Coronary artery (tissue), 2 donors: ENCODE results near the gene C3orf22.

Experiments used
- DNase-seq: peaks from one replicate; pipeline ENCODE4 v3.0.0-alpha.2; 2017; ENCODE audit warnings: low spot score
- H3K27ac ChIP-seq, 2 donors: fragments of 200-600 bp; sonication (generic); one replicate each; pipeline ENCODE4 v1.5.1; 2016 to 2019
- H3K4me3 ChIP-seq: fragments of 200-600 bp; sonication (generic); 2 replicates; pipeline ENCODE4 v1.5.1; 2016; ENCODE audit warnings: mild to moderate bottlenecking, moderate library complexity
- CTCF ChIP-seq: fragments of 200-600 bp; sonication (generic); IDR thresholded peaks from one replicate; pipeline ENCODE4 v1.5.1; 2019; ENCODE audit warnings: antibody characterized with exemption

The C3orf22 gene

GRCh38 chr3:126546549-126547239 is 12.0 kb downstream of the C3orf22 start:
- no peak for TF ChIP-seq CTCF
- Histone ChIP-seq H3K4me3 (no peak overlapping the region), H3K27ac (no peak overlapping the region)
- peak; percentile 64 for DNase-seq

GRCh38 chr3:126546013-126546412 is 12.7 kb downstream of the C3orf22 start:
- H3K27ac ChIP-seq = no peak overlapping the region
- H3K4me3 ChIP-seq = no peak overlapping the region
- no peak for TF ChIP-seq CTCF
- peak; percentile 62 for DNase-seq

- no peak for TF ChIP-seq CTCF
- H3K4me3 ChIP-seq = no peak overlapping the region
- DNase-seq = peak; percentile 54
- no peak overlapping the region for H3K27ac ChIP-seq
Observed at GRCh38 chr3:126545544-126545943, 13.2 kb downstream of the C3orf22 start.

DNA sequence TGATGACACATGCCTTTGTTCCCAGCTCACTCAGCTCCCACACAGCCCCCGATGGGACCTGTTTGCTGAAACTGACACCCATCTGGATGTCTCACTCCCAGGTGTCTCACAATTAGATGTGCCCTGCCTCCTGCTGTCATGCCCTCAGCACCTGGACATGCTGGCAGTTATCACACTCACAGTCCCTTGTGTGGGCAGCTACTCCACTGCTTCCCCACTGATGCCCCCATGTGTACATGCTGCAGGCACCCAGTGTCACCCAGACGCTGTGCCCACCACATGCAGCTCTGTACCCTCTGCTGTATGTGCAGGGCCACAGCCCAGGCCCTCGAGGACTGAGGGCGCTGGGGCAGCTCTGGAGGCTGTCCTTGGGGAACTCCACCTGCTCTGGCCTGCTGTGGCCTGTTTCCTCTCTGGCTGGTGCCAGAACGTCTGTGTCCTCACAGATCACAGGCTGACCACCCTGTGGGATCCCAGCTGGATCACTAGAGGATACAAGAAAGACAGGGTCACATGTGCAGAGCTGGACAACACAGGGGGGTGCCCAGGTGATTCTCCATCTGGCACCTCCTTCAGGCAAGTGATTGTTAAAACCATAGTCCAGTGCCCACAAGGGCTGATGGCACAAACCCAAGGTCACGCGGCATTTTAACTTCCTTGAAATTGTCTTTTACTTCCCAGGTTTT is 14.0 kb downstream of the C3orf22 start:
- Histone ChIP-seq H3K27ac (no peak overlapping the region), H3K4me3 (no peak overlapping the region)
- DNase-seq = peak; percentile 50
- TF ChIP-seq CTCF = no peak

- DNase-seq = peak; percentile 59
- TF ChIP-seq CTCF = no peak
Observed at GRCh38 chr3:126543457-126544061, 15.2 kb downstream of the C3orf22 start.

DNA sequence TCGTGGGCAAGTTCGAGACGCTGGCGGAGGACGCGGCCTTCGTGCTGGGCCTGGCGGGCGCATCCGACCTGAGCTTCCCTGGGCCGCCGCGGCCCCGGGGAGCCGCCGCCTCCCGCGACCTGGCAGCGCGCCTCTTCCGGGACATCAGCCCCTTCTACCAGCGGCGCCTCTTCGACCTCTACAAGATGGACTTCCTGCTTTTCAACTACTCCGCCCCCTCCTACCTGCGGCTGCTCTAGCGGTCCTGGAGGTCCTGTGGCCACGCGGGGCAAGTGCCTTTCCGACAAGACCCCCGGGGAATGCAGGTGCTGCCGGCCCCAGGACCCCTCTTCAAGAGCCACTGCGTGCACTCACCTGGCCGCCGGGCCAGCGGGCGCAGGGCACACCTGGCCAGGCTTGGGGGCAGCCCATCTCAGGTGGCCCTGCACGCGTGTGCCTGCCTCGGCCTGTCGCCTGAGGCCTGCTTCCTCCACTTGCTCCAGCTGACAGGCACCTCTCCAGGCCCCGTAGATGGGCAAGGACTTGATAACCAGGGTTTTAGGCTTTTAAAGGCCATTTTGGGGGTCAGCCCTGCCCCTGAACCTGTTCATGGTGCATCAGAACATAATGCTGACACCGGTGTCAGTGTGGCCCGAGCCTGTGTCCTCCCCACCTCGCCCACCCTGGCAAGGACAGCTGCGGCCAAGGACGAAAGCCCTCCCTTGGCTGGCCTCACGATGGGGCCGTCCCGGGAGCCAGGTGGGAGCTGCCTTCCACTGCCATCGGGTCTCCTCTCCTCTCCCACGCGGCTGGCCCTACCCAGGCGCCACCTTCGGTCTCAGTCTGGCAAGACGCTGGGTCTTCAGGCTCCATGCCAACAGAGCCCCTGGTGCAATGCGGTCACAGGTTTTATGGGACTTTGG is 16.1 kb downstream of the C3orf22 start:
- TF ChIP-seq CTCF = no peak
- H3K27ac ChIP-seq = no peak overlapping the region
- peak; percentile 46 for DNase-seq
- H3K4me3 ChIP-seq = no peak overlapping the region

More at GRCh38 chr3:126543457-126544061, 15.2 kb downstream of the C3orf22 start:
- no peak overlapping the region for H3K27ac ChIP-seq
- H3K4me3 ChIP-seq = no peak overlapping the region
